ENCODE data around the gene GSTM5.
"Not testable (repeated sequence)": the region's sequence is repeated elsewhere in the genome, so short reads cannot be mapped to it uniquely, and the experiment has no call there.

Gene GSTM5

DNA sequence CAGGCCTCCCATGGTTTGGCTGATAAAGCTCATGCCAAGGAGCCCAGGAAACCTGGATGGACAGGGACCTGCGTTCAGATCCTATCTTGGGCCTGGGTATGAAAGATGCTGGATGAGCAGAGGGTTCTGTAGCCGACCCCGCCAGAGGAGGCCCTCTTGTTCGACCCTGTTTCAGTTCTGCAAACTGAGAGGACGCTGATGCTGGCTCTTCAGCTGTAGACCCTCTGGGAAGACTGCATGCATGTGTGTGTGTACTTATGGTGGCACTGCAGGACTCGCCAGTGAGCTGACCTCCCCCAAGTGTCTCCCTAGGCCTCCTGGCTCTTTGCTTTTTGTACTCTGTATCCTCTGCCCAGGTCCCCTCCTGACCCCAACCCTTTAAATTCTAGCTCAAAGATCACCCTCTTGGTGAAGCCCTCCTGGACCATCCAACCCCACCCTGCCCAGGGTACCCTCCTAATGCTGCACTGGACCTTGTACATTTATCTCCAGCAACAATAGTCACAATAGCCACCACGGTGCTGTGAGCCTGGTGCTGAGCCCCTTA is 50.1 kb downstream of the GSTM5 start:
- DNase-seq (ENCODE audit: low read depth): no peak

DNA sequence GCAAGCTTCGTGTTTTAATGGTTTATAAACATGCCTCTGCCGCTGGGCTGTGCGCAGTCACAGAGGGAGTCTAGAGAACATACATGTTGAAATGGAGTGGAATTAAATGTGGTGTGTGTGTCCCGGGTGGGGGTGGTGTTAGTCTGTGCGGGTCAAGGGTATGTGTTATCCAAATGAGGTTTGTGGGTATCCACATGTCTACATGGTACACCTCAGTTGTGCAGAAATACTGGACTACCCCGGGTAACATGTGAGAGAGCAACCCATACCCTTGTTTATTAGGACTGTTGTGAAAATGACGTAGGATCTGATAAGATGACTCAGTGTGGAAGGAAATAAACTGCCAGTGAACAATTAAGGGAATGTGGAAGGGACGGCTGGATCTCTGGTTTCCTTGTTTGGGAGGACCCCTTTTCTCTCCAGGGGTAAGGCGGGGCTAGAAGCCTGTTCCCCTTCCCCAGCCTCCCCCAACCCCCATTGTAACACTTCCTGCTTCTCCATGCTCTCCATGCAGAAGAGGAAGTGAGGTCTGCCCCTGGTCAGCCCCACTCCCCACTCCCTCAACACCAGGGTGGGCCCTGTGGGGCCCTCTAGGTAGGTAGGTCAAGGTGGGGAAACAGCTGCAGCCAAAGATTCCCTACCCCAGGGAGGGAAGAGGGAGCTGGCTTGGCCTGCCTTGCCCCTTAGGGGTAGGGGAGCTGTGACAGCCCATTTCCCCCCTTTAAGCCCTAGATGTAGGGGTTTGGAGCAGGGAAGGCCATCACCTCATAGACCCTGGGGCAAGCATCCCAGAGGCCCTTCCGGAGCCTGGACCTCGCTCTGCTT is 51.0 kb downstream of the GSTM5 start:
- no peak for DNase-seq (ENCODE audit: low read depth)

DNA sequence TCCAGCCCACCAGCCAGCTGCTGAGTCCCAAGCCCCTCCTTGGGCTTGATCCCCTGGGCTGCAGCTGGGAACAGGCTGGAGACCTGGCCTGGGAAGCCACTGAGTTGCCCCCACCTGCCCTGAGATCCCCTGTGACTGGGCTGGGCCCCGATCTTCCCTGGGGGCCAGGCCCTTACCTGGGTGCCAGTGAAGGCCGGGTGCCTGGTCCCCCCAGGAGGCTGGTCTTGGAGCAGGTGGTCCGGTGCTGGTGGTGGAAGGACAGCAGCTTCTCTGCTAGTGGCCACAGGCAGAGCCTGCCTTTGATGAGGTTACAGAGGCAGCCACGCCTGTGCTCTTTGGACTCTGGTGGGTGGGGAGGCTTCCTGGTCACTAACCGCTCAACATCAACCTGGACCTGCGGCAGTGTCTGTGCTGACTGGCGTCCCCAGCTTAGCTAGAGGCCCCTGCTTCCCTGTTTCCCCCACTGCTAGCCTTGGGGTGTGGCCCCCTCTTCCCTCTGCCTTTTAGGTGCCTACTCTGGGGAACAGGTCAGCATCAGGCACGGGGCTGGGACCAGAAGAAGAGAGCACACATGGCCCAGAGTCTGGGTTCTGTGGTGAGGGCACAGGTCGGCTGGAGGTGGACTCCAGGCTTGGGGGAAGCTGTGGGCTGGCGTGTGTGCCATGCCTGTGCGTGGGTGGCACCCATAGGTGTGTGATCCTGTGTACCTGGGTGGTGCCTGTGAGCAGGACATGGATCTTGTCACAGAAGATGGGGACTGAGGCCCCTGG is 51.8 kb downstream of the GSTM5 start, which contains the start of gene EPS8L3:
Gene EPS8L3 (minus strand): TSS at position 278 of the 770 bp plus-strand sequence. CDS start 2,174 bp downstream, outside the sequence.
- no peak for DNase-seq (ENCODE audit: low read depth)

DNA sequence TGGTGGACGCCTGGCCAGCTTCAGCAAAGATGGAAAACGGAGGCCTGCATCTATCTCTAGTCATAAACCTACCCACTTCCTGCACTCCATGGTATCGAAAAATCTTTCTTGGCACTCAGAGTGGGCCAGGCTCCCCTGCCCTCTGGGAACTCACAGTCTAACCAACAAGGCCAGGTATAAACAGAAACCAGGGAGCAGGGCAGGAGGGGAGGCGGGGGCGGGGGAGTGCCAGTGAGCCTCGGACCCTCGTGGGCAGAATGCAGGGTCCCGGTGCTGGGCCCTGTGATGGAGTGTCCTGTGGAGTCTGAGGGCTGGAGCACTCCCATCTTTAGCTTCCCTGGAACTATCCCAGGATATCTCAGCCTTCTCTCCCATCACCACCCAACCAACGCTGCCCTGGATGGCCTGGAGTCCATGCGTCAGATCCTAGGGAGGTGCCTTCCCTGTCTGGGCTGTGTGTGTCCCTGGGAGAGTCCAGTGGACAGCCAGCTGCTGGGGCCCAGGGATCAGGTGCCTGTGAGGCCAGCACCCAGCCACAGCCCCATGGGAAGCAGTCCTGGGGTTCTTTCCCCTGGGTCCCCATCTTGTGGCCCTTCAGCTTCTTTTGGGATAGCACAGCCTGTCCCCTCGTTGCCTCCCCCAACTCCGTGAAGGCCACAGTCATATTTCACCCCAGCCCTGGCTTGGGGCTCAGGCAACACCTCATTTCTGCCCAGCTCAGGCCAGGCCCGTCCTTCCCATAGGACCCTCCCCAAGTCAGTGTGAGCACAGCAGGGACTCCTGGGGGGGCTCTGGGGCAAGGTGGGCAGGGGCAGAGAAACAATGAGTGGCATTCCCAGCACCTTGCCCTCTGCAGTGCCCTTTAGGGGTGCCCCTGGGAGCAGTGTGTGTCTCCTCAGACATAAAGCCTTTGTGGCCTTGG is 52.8 kb downstream of the GSTM5 start:
- DNase-seq (ENCODE audit: low read depth): no peak

DNA sequence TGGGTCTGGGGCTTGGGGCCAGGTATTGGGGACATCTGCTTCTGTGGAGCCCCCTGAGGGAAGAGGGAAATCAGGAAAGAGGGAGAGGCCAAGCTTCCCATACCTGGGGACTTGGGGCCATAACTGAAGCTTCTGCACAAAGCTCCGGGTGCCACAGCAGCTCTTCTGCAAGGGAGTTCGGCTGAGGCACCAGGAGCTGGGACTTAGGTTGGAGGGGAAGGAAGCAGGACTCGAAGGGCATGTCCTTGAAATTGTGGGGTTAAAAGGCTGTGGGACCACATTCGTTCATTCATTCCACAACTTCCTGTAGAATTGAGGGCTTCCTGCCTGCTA is 53.4 kb downstream of the GSTM5 start:
- DNase-seq (ENCODE audit: low read depth): no peak

DNA sequence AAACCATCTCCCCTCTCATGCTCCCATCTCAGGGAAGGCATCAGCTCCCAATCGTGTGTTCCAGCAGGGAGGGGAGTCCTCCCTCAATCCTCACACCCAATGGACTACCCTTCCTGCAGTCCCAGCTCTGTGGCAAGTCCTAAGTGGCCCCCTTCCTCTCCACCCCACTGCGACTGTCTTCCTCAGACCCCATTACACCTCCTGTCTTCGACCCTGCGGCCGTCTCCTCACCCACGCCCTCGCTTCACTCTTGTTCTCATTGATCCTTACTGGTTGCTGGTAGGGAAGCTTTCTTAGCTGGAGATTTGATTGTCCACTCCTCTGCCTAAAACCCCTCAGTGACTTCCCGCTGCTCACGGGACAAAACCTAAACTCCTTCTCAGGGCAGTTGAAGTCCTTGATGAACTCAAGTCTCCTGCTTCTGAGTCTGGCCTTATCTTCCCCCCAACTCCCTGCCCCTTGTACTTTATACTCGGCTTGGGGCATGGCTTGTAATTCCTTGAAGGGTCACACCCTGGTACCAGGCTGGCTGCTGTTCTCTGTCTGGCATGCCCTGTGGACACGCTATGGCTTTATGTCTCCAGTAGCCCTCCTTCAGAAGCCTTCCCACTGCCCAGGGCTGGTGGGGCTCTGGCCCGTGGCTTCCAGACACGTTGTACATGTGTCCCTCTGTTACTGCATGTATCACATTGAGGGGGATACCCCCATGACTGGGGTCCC is 54.0 kb downstream of the GSTM5 start:
- DNase-seq (ENCODE audit: low read depth): no peak

DNA sequence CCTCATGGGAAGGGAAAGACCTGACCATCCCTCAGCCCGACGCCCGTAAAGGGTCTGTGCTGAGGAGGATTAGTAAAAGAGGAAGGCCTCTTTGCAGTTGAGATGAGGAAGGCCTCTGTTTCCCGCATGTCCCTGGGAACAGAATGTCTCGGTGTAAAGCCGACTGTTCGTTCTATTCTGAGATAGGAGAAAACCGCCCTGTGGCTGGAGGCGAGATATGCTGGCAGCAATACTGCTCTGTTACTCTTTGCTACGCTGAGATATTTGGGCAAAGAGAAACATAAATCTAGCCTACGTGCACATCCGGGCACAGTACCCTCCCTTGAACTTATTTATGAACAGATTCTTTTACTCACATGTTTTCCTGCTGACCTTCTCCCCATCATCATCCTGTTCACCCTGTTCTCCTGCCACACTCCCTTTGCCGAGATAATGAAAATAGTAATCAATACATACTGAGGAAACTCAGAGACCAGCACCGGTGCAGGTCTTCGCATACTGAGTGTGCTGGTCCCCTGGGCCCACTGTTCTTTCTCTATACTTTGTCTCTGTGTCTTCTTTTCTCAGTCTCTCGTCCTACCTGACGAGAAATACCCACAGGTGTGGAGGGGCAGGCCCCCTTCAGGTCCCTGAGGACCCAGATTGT is 55.1 kb downstream of the GSTM5 start:
- not testable (repeated sequence) for DNase-seq (ENCODE audit: low read depth)

Measured in HS-5 (cell line).